Mucosa of rectum (tissue), 2 donors: ENCODE data around the gene BGN.

Source experiments
- H3K27ac ChIP-seq, 2 donors: one replicate each; pipeline ENCODE4 v1.7.0; 2013; ENCODE audit warnings: inconsistent platforms in 2 of 2, low read depth in 2 of 2, low read length in 2 of 2
- H3K27me3 ChIP-seq, 2 donors: one replicate each; pipeline ENCODE4 v1.7.0; 2013; ENCODE audit warnings: low read length in 2 of 2; ENCODE audit not compliant: control insufficient read depth in 2 of 2, insufficient read depth in 2 of 2
- H3K36me3 ChIP-seq, 2 donors: one replicate each; pipeline ENCODE4 v1.7.0; 2013; ENCODE audit warnings: low read length in 2 of 2; ENCODE audit not compliant: control insufficient read depth in 2 of 2, insufficient read depth in 2 of 2
- H3K4me1 ChIP-seq, 2 donors: one replicate each; pipeline ENCODE4 v1.7.0; 2013; ENCODE audit warnings: low read length in 2 of 2, mild to moderate bottlenecking in 1 of 2; ENCODE audit not compliant: control insufficient read depth in 2 of 2, insufficient read depth in 2 of 2
- H3K4me3 ChIP-seq, 2 donors: one replicate each; pipeline ENCODE4 v1.7.0; 2013; ENCODE audit warnings: low read length in 2 of 2
- H3K9ac ChIP-seq, 2 donors: one replicate each; pipeline ENCODE4 v1.7.0; 2013; ENCODE audit warnings: low read length in 2 of 2, low read depth in 1 of 2, mild to moderate bottlenecking in 1 of 2
- H3K9me3 ChIP-seq, 2 donors: one replicate each; pipeline ENCODE4 v1.7.0; 2013; ENCODE audit warnings: low read length in 2 of 2; ENCODE audit not compliant: control insufficient read depth in 2 of 2
- donor health status: healthy.
- donor health status: Normal muscosa, but diverticular disease.

BGN gene

GRCh38 chrX:153450114-153450948, 44.4 kb upstream of the BGN start:
- Histone ChIP-seq H3K9ac (no peak overlapping the region), H3K4me1 (no peaks in the 10 kb centered on the region), H3K4me3 (no peak overlapping the region), H3K27me3 (peaks cover 0 to 2% of the 10 kb centered on the region in 2 donors), H3K36me3 (no peaks in the 10 kb centered on the region), H3K9me3 (no peaks in the 10 kb centered on the region), H3K27ac (no peak overlapping the region)

GRCh38 chrX:153450949-153451277, 43.9 kb upstream of the BGN start:
- no peak overlapping the region for H3K9ac ChIP-seq
- no peaks in the 10 kb centered on the region for H3K36me3 ChIP-seq
- peaks cover 0 to 2% of the 10 kb centered on the region in 2 donors for H3K27me3 ChIP-seq
- no peak overlapping the region for H3K27ac ChIP-seq
- no peak overlapping the region for H3K4me3 ChIP-seq
- no peaks in the 10 kb centered on the region for H3K9me3 ChIP-seq
- H3K4me1 ChIP-seq: no peaks in the 10 kb centered on the region

- Histone ChIP-seq H3K9ac (no peak overlapping the region), H3K27me3 (peaks cover 0 to 2% of the 10 kb centered on the region in 2 donors), H3K27ac (no peak overlapping the region), H3K4me3 (no peak overlapping the region), H3K4me1 (no peaks in the 10 kb centered on the region), H3K9me3 (no peaks in the 10 kb centered on the region), H3K36me3 (peaks cover 0 to 2% of the 10 kb centered on the region in 2 donors)
Measured at GRCh38 chrX:153454901-153455550, 39.8 kb upstream of the BGN start.

- Histone ChIP-seq H3K27me3 (peaks cover 0 to 2% of the 10 kb centered on the region in 2 donors), H3K9ac (no peak overlapping the region), H3K36me3 (peaks cover 0 to 2% of the 10 kb centered on the region in 2 donors), H3K27ac (no peak overlapping the region), H3K4me1 (no peaks in the 10 kb centered on the region), H3K9me3 (no peaks in the 10 kb centered on the region), H3K4me3 (no peak overlapping the region)
Measured at GRCh38 chrX:153455571-153455970, 39.2 kb upstream of the BGN start.

- H3K9me3 ChIP-seq: no peaks in the 10 kb centered on the region
- no peak overlapping the region for H3K4me3 ChIP-seq
- H3K36me3 ChIP-seq: peaks cover 0 to 2% of the 10 kb centered on the region in 2 donors
- H3K9ac ChIP-seq: no peak overlapping the region
- H3K4me1 ChIP-seq: no peaks in the 10 kb centered on the region
- H3K27me3 ChIP-seq: peaks cover 0 to 2% of the 10 kb centered on the region in 2 donors
- H3K27ac ChIP-seq: no peak overlapping the region
Measured at GRCh38 chrX:153456161-153456560, 38.6 kb upstream of the BGN start.

- no peak overlapping the region for H3K27ac ChIP-seq
- peaks cover 0 to 2% of the 10 kb centered on the region in 2 donors for H3K36me3 ChIP-seq
- H3K4me3 ChIP-seq: no peak overlapping the region
- peaks cover 0 to 2% of the 10 kb centered on the region in 2 donors for H3K27me3 ChIP-seq
- H3K4me1 ChIP-seq: no peaks in the 10 kb centered on the region
- no peaks in the 10 kb centered on the region for H3K9me3 ChIP-seq
- H3K9ac ChIP-seq: no peak overlapping the region
Measured at GRCh38 chrX:153456704-153457103, 38.1 kb upstream of the BGN start.

GRCh38 chrX:153457136-153457825, 37.5 kb upstream of the BGN start:
- peaks cover 0 to 2% of the 10 kb centered on the region in 2 donors for H3K27me3 ChIP-seq
- H3K9ac ChIP-seq: no peak overlapping the region
- H3K27ac ChIP-seq: no peak overlapping the region

GRCh38 chrX:153457827-153458466, 36.8 kb upstream of the BGN start:
- H3K9ac ChIP-seq: no peak overlapping the region
- H3K4me3 ChIP-seq: no peak overlapping the region
- H3K9me3 ChIP-seq: no peaks in the 10 kb centered on the region
- H3K36me3 ChIP-seq: peaks cover 0 to 2% of the 10 kb centered on the region in 2 donors
- H3K4me1 ChIP-seq: no peaks in the 10 kb centered on the region
- no peak overlapping the region for H3K27ac ChIP-seq
- peaks cover 0 to 2% of the 10 kb centered on the region in 2 donors for H3K27me3 ChIP-seq

More at GRCh38 chrX:153457136-153457825, 37.5 kb upstream of the BGN start:
- no peaks in the 10 kb centered on the region for H3K4me1 ChIP-seq
- no peak overlapping the region for H3K4me3 ChIP-seq
- H3K9me3 ChIP-seq: no peaks in the 10 kb centered on the region
- H3K36me3 ChIP-seq: peaks cover 0 to 2% of the 10 kb centered on the region in 2 donors

- H3K4me1 ChIP-seq: no peaks in the 10 kb centered on the region
- H3K4me3 ChIP-seq: no peak overlapping the region
- H3K9ac ChIP-seq: no peak overlapping the region
- H3K27ac ChIP-seq: no peak overlapping the region
- peaks cover 0 to 2% of the 10 kb centered on the region in 2 donors for H3K27me3 ChIP-seq
- H3K36me3 ChIP-seq: peaks cover 0 to 2% of the 10 kb centered on the region in 2 donors
- no peaks in the 10 kb centered on the region for H3K9me3 ChIP-seq
Measured at GRCh38 chrX:153458476-153458875, 36.3 kb upstream of the BGN start.
